GM21390 (cell line): ENCODE measurements around the gene MCOLN1.

Experiments used
- ATAC-seq: cut with Tn5 transposase; IDR thresholded peaks from one replicate; pipeline ENCODE4 v1.9.1; 2021; ENCODE audit not compliant: unreplicated experiment

The MCOLN1 gene

GRCh38 chr19:7540761-7541474 lies 18.5 kb downstream of the MCOLN1 start:
- no peak for ATAC-seq

DNA sequence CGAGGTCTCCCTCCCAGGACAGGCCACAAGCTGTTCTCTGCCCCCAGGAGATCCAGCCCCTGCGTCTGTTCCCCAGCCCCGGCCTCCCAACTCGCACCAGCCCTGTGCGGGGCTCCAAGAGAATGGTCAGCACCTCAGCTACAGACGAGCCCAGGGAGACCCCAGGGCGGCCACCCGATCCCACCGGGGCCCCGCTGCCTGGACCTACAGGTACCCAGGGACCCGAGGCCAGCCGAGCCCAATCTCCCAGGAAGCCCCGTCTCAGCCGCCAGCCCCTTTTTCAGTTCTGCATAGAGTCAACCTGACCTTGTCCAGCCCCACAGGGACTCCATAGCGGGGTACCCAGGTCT lies 19.0 kb downstream of the MCOLN1 start:
- ATAC-seq = no peak

DNA sequence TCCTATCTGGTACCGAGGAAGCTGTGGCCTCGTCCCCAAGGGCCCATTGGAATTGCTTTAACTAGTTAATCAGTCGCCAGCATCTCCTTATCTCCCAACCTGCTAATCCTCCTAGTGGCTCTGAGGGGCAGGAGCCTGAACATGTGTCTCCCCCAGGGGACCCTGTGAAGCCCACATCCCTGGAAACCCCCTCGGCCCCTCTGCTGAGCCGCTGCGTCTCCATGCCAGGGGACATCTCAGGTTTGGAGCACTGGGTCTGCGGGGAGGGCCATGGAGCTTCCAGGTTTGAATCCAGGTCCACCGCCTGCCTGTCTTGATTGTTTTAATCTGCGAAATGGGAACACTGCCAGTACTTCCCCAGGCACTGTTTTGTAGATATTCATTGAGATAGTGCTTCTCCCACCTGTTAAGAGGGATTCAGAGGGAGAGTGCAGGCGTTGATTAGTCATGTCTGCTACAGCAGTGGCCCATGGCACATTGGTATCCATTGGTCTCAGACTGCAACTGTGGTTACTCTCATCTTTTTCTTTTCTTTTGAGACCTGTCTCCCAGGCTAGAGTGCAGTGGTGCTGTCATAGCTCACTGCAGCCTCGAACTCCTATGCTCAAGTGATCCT lies 19.5 kb downstream of the MCOLN1 start:
- no peak for ATAC-seq

GRCh38 chr19:7542556-7543348 lies 20.3 kb downstream of the MCOLN1 start:
- no peak for ATAC-seq

DNA sequence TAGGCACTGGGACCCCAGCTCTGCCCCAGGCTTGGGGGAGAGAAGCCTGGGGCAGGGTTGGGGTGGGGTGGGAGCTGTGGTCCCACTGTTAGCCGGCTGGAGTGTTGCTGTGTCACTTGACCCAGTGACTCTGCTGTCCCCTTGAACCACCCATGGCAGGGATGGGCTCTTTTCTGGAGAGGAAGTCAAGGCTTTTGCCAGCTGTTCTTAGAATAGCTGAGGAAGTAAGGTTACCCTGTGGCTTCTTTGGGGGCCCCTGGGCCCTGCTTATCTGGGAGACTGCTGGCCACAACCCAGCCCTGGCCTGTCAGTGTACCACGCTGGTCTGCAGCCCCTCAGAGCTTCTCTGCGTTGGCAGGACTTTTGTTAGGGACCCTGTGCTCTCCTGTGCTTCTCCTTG lies 22.2 kb downstream of the MCOLN1 start:
- no peak for ATAC-seq

DNA sequence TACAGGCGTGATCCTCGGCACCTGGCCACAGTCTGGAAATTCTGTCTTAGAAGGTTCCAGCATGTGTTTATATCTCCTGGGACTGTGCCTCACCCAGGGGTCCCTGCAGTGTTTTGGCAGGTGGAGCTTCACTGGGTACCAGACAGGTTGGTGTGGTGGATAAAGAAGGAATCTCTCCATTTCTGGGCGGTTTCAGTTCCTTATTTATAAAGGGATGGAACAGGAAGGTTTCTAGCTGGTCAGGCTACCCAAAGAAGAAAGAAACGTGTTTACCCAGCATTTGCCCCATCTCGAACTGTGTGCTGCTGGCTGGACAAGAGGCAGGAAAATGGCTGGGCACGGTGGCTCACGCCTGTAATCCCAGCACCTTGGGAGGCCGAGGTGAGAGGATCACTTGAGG lies 22.9 kb downstream of the MCOLN1 start:
- ATAC-seq = no peak

DNA sequence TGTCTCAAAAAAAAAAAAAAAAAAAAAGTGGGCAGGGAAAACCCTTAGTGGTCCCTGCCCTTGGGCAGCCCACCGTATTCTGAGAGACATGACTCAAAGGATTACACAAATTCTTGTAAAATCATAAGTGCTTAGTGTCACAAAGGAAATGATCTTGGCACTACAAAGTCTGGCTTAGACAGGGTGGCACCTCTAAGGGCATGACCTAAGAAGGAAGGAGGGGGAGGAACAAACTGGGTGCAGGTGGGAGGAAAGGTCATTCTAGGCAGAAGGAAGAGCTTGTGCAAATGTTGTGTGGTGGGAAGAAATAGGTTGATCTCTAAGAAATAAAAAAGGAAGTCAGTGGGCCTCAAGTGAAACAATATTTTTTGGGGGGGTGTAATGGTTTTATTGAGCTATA lies 23.5 kb downstream of the MCOLN1 start:
- ATAC-seq = no peak

GRCh38 chr19:7547159-7547558 lies 24.7 kb downstream of the MCOLN1 start:
- ATAC-seq = no peak

DNA sequence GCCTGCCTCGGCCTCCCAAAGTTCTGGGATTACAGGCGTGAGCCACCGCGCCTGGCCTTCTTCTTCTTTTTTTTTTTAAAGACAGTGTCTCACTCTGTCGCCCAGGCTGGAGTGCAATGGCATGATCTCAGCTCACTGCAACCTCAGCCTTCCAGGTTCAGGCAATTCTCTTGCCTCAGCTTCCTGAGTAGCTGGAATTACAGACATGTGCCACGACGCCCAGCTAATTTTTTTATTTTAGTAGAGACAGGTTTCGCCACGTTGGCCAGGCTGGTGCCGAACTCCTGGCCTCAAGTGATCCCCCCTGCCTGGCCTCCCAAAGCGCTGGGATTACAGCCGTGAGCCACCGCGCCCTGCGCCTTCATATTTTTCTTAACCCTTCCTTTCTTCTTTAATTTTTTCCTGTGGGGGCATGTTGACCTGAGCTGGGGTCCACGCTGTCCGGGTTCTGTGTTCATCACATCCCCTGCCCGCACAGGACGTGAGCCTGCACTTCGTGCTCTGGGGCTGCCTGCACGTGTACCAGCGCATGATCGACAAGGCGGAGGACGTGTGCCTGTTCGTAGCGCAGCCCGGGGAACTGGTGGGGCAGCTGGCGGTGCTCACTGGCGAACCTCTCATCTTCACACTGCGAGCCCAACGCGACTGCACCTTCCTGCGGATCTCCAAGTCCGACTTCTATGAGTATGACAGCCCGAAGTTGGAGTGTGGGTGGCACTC lies 27.2 kb downstream of the MCOLN1 start:
- no peak for ATAC-seq

DNA sequence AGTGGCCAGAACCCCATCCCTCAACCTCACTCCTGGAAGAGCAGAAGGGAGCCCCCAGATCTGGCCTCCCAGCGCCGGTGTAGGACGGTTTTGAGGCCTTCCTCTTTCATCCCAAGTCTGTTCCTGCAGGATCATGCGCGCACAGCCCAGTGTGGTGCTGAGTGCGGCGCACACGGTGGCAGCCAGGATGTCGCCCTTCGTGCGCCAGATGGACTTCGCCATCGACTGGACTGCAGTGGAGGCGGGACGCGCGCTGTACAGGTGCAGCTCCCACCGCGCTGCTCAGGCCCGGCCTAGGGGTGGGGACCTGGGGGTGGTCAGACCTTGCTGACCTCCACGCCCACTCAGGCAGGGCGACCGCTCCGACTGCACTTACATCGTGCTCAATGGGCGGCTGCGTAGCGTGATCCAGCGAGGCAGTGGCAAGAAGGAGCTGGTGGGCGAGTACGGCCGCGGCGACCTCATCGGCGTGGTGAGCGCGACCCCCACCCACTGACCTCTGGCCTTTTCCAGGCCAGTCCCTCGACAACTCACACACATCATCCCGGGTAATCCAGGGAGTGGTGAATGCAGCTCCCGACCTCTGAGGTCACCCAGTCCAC lies 27.8 kb downstream of the MCOLN1 start:
- ATAC-seq = no peak

DNA sequence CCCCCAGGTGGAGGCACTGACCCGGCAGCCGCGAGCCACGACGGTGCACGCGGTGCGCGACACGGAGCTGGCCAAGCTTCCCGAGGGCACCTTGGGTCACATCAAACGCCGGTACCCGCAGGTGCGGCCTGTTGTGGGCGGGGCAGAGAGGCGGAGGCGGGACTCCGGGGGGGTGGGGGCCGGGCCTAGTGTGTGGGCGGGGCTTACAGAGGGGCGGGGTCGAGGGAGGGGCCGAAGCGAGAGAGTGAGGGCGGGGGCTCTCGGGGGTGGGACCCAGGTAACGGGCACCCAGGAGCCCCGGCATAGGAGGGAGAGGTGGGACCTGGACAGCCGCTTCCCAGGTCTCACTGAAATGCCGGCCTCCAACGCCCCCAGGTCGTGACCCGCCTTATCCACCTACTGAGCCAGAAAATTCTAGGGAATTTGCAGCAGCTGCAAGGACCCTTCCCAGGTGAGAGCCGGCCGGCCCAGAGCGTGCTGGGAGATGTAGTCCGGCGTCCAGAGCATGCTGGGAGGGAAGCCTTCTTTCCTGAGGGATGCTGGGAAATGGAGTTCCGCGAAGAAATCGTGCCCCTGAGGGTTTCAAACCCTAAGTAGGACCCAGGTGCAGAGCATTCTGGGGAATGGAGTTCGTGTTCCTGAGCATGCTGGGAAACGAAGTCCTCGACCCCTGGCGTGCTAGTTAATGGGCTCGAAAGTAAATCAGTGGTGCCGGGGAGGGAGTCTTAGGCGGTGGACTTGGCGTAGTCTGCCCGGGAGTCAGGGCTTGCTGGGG lies 28.8 kb downstream of the MCOLN1 start:
- no peak for ATAC-seq

DNA sequence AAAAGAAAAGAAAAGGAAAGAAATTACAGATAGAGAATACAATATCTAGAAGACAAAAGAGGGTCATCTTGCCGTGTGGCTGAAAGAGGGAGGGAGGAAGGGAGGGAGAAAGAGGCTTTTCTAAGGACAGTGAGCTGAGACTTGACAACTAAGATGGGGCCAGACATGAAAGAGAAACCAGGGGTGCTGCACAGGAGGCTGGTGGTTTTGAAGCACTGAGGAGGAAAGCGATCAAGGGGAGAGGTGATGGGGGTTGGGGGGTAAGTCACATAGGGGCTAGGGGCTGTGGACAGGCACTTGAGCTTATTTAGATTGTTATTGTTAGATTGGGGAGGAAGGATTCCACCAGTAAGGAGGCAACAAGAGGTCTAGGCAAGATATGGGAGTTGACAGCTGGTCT lies 30.4 kb downstream of the MCOLN1 start:
- no peak for ATAC-seq

DNA sequence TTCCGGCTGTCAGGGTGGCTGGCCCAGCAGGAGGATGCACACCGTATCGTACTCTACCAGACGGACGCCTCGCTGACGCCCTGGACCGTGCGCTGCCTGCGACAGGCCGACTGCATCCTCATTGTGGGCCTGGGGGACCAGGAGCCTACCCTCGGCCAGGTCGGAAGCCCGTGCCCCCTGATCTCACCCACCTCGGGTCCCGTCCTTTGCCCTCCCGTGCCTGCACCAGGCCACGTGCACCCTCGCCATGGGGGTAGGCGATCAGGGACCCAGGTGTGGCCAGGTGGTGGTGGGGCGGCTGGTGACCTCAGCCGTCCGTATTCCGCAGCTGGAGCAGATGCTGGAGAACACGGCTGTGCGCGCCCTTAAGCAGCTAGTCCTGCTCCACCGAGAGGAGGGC lies 32.1 kb downstream of the MCOLN1 start:
- no peak for ATAC-seq

DNA sequence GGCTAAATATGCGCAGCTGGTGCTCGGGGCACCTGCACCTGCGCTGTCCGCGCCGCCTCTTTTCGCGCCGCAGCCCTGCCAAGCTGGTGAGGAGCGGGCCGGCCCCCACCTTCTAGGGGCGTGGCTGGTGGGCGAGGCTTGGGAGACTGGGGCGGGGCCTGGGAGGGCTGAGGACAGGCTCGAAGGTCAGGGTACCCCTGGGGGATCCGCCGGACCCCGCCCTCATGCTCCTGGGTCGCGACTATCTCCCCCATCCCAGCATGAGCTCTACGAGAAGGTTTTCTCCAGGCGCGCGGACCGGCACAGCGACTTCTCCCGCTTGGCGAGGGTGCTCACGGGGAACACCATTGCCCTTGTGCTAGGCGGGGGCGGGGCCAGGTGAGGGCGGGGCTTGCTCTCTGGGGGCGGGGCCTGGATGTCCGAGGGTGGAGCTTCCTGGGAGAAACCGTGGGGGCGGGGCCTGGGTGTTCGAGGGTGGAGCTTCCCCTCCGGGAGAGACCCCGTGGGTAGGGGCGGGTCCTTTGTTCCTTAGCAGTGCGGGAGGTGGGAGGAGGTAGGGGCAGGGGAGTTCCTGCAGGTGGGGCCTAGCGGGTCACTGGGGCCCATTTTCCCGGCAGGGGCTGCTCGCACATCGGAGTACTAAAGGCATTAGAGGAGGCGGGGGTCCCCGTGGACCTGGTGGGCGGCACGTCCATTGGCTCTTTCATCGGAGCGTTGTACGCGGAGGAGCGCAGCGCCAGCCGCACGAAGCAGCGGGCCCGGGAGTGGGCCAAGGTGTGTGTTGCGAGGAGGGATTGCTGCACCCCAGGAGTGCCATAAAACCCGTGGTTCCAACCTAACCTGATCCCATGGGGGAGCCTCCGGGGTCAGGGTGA lies 32.8 kb downstream of the MCOLN1 start:
- no peak for ATAC-seq

GRCh38 chr19:7556696-7557315 lies 34.4 kb downstream of the MCOLN1 start:
- ATAC-seq = no peak

DNA sequence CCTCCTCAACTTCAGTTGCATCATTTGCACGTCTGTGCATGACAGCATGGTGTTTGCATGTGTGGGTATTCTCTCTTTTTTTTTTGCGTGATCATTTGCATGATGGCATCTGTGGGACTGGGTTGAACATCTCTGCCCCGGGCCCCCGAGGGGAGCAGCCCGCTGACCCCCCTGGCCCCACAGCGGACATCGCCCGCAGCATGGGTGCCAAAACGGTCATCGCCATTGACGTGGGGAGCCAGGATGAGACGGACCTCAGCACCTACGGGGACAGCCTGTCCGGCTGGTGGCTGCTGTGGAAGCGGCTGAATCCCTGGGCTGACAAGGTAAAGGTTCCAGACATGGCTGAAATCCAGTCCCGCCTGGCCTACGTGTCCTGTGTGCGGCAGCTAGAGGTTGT lies 36.2 kb downstream of the MCOLN1 start:
- ATAC-seq = no peak

GRCh38 chr19:7559102-7559501 lies 36.7 kb downstream of the MCOLN1 start:
- ATAC-seq = no peak

- no peak for ATAC-seq
These were observed 37.8 kb downstream of the MCOLN1 start for GRCh38 chr19:7560255-7560654.

DNA sequence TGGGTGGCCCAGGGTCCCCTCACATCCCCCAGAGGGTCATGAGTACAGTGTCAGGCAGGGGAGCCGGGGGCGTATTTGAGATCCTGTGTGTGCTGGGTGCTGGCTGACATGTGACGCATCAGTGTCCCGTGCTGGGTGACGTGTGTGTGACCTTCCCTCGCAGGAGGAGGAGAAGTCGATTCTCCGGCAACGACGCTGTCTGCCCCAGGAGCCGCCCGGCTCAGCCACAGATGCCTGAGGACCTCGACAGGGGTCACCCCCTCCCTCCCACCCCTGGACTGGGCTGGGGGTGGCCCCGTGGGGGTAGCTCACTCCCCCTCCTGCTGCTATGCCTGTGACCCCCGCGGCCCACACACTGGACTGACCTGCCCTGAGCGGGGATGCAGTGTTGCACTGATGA lies 38.9 kb downstream of the MCOLN1 start:
- ATAC-seq = no peak
